ENCODE results near the gene SPTAN1.

Gene SPTAN1

GRCh38 chr9:128669786-128670185 is 117.4 kb downstream of the SPTAN1 start:
- DNase-seq (ENCODE audit: low read depth), result no peak

- no peak for DNase-seq (ENCODE audit: low read depth)
Measured at GRCh38 chr9:128675382-128675781, 123.0 kb downstream of the SPTAN1 start.

GRCh38 chr9:128677794-128678193 is 125.4 kb downstream of the SPTAN1 start:
- no peak for DNase-seq (ENCODE audit: low read depth)
